HG02981 (cell line): Measurements from ENCODE around the gene TTLL8.

Source experiments
- ATAC-seq: cut with Tn5 transposase; IDR thresholded peaks from one replicate; pipeline ENCODE4 v1.9.1; 2021; ENCODE audit warnings: mild to moderate bottlenecking, moderate library complexity; ENCODE audit not compliant: unreplicated experiment

The TTLL8 gene

DNA sequence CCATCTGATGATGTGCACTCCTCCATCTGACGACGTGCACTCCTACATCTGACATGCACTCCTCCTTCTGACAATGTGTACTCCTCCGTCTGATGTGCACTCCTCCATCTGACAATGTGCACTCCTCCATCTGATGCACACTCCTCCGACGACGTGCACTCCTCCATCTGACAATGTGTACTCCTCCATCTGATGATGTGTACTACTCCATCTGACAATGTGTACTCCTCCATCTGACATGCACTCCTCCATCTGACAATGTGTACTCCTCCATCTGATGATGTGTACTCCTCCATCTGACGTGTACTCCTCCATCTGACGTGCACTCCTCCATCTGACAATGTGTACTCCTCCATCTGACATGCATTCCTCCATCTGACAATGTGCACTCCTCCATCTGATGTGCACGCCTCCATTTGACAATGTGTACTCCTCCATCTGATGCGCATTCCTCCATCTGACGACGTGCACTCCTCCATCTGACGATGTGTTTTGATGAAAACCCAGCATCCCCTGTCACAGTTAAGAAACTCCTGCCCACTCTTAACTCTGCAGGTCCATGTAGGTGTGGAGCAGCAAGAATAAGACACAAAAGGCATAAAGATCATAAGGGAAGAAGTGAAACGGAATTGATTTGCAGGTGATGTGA is 35.8 kb downstream of the TTLL8 start:
- no peak for ATAC-seq

DNA sequence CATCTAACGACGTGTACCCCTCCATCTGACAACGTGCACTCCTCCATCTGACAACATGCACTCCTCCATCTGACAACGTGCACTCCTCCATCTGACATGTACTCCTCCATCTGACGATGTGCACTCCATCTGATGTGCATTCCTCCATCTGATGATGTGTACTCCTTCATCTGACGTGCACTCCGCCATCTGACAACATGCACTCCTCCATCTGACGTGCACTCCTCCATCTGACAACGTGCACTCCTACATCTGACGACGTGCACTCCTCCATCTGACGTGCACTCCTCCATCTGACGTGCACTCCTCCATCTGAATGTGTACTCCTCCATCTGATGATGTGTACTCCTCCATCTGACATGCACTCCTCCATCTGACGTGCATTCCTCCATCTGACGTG is 37.5 kb downstream of the TTLL8 start:
- ATAC-seq: no peak

DNA sequence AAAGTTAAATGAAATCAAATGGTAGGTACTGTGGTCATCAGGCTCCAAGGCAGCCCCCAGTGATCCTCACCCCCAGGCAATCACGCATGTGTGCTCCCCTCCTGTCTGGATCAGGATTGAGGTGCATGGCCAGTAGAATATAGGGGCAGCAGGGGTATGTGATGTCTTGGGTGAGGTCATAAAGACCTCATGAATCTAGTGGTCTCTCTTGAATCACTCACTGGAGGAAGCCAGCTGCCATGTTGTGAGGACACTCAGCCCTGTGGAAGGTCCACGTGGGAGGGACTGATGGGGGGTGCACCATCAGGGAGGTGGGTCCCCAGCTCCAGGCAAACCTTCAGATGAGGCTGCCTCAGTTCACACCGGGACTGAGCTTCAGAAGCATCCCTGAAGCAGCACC is 38.8 kb downstream of the TTLL8 start:
- ATAC-seq: no peak

DNA sequence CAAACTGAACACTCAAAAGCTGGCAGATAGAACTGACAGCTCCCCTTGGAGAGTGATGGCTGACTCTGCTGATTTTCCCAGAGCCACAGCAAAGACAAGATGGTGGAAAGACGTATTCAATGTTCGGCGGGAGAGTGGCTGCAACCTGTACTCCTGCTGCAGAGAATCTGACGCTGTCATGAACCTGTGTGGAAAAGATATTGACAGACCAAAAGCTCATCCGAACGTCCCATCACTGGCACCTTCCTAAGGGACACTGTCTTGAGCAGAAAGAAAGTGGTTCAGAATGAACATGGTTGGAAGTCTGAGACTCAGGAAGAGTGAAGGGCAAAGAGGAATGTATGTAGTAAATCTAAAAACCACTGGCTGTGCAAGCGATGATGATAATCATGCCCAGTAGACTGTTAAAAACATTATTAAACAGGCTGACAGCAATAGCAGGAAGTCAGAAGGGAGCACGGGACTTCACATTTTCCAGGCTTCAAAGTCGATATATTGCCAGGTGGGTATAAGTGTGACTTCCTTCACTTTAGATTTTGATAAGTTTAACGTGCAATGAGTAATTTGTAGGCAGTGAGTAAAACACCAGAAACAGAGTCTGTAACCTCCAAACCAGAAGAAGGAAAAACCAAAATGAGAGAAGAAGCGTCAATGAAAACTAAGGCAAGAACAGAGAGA is 39.4 kb downstream of the TTLL8 start:
- no peak for ATAC-seq

DNA sequence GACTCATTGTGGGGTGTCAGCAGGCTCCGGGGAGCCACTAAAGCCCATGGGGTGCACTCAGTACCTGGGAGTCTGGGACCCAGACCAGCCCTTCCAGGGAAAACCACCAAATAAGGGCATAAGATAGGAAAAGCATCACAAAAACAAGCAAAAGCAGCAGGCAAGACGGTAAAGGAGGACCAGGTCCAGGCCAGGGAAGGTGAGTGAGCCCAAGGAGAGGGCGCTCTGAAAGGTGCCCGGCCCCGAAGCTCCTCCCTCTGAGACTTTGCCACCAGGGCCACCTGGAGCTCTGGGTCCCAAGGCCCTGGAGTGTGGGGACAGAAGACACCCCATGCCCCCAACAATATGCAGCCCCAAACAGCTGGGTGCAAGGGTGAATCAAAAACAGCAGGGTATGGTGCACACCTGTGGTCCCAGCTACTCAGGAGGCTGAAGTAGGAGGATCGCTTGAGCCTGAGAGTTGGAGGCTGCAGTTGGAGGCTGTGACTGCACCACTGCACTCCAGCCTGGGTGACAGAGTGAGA is 40.3 kb downstream of the TTLL8 start:
- no peak for ATAC-seq

DNA sequence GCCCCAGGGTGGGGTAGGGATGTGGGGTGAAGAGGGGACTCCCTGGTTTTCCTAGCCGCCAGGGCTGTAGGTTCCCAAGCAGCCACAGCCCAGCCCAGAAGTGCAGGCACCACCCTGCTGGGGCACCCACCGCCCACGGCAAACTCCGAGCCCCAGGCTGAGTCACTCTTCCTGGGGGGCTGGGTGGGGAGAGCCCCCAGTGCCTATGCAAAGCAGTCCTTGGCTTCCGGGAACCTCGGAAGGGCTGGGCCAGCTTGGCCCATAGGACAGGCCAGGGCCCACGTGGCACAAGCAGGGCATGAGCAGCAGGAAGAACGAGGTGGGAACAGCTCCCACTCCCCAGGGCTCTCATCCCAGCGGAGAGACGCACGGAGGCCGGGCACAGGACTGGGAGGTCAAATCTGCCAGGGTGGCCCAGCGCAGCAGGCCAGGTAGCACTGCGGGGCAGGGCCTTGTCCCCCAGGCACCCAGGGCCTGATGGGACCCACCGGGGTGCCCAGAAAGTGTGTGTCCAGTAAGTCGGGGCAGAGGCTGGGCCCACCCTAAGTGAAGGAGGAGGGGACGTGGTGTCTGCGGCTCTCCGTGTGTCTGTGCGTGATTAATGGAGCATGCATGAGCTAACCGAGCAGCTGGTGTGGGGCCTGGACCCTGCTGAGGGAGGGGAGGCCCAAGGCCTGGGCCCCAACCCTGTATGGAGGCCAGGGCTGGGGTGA is 41.0 kb downstream of the TTLL8 start:
- no peak for ATAC-seq

DNA sequence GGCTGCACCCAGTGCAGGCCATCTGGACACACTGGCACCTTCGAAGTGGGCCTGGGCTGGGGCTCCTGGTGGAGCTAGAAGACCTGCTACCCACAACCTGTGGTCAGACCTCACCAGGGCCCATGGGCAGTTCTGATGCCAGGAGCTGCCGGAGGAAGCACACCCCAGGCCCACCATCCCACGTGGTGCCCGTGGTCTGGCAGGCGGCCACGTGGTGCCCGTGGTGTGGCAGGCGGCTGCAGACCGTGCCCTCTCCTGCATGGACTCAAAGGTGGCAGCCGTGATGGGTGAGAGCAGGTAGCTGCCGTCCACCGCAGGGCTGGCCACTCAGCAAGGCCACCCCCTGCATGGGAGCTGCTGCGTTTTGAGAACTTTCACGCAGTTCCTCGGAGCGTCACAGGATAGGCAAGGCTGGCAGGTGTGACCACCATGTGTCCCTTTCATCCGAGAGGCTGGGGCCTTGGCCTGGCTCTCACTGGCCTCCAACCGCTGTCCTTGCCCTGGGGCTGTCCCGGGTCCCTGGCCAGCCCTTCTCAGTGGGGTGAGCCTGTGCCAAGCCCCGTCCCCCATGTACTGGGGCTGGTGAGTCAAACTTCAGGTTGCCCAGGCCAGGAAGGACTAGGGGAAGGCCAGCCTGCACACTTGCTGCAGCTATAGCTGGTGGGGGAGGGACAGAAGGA is 41.6 kb downstream of the TTLL8 start:
- no peak for ATAC-seq

DNA sequence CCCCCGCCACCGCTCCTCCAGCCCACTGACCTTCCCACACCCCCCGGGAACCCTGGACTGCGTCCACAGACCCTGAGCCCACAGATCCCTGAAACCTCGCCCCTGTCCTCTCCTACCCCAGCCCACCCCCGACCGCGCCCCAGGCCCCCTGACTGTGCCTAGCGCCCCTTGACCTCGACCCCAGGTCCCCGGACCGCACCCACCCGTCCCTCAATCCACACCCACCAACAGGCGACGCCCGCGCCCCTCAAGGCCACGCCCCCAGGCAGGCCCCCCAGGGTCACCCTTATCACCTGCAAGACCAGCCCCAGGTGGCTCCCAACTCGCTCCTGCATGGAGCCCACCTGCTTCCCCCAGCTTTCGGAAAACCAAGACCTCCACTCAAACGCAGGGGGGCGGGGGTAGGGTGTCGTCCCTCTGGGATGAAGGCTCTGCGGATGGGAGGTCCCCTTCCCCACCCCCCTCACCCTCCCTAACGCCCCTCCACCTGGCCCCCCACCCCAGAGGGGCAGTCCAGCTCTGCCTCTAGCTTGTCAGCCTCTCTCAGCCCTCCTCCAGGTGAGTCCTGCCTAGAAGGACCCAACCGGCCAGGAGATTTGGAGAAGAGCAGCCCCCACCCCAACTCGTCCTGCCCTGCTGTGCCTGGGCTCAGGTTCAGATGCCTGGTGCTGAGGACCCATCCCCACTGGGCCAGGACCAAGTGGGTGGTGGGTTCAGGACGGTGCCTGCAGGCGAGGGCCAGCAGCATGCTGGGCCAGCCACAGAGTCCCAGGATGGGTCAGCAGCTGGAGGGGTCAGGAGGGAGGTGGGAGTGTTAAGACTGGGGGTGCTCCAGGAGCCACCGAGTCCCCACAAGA is 42.4 kb downstream of the TTLL8 start:
- ATAC-seq: no peak

DNA sequence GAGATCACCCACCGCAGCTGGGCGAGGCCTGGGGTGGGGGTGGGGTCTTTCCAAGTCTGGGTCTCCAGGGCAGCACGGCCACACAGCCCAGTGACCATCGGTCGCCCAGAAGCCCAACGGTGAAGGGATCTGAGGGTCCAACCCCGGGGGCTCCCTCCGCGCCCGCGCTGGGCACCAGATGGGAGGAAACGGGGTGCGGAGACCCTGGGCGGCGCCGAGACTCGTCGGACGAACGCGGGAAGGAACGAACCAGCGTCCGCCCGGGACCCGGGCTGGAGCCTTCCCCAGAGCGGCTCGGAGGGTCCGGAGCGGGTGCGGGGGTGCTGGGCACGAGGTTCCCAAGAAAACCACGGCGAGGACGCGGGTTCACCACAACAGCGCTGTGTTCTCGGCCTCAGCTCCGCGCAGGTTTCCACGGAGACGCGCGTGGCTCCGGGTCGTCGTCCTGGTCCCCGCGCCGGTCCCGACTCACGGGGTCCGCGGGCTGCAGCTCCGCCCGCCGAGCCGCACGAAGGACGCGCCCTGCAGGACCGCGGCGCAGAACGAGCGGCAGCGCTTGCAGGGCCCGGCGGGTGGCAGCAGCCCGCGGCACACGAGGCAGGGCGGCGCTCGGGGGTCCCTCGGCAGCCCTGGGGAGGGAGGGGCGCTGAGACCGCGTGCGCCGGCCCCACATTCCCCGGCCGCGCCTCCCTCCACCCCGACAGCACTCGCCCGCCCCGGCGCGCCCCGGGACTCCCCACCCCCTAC is 43.3 kb downstream of the TTLL8 start:
- ATAC-seq: no peak

DNA sequence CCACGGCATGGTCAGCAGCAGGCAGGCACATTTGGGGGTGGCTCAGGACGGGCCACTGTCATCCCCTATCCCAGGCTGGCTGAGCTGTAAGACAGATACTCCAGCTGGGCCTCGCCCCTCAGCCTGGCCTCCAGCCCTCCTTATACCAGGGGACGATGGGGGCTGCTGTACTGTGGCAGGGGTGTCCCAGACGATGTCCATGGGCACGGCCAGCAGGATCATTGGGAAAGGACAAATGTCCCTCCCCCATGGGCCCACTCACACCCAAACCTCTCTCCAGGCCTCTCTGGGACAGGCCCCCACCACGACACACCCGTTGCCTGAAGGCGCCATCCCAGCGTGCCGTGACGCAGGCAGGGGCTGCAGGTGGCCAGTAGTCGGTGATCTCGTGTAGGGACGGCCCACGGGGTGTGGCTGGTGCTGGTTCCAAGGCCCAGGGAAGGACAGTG is 44.0 kb downstream of the TTLL8 start:
- no peak for ATAC-seq

DNA sequence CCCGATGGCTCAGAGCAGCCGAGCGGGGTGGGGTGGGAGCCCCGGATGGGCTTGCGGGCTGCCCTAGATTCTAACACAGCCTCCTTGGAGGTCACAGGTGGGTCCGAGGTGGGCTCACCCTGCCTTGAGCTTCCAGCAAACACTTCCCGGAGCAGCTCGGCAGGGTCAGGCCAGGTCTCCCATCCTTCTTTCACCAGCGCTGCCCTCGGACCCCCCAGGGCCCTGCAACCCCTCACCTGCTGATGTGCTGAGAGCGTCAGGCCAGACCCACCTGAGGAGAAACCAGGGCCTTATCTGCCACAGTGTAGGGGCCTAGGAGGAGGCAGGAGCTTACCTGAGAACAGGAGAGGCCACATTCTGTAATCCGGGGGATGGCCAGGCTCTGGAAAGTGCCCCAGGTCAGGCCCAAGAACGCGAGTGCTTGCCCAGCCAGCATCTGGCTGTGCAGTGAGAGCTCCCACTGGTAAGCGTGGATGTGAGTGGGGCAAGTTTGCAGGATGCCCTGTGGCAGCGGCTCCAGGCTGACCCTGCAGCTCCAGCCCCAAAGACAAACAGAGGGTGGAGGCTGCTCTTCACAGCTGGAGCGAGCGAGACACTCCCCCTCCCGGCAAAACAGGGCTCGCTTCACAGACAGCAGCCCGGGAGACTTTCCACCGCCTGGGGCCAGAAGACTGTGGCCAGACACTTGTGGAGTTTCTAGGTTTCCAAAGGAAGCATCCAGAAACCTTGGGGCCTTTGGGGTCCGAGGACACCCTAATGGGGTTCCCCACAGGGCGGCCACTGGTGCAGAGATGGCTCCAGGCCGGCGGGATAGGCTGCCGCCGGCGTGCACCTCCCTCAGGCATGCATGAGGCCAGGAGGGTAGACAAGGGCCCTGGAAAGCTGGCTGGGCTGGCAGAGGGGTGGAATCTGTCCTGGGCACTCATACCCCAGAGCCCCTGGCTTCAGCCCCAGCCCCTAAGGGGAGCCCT is 45.6 kb downstream of the TTLL8 start, which contains the start of gene IL17REL:
TSS of gene IL17REL (minus strand) at position 555 of the 971 bp plus-strand sequence. CDS start at position 436, 119 bp downstream.
- no peak for ATAC-seq

DNA sequence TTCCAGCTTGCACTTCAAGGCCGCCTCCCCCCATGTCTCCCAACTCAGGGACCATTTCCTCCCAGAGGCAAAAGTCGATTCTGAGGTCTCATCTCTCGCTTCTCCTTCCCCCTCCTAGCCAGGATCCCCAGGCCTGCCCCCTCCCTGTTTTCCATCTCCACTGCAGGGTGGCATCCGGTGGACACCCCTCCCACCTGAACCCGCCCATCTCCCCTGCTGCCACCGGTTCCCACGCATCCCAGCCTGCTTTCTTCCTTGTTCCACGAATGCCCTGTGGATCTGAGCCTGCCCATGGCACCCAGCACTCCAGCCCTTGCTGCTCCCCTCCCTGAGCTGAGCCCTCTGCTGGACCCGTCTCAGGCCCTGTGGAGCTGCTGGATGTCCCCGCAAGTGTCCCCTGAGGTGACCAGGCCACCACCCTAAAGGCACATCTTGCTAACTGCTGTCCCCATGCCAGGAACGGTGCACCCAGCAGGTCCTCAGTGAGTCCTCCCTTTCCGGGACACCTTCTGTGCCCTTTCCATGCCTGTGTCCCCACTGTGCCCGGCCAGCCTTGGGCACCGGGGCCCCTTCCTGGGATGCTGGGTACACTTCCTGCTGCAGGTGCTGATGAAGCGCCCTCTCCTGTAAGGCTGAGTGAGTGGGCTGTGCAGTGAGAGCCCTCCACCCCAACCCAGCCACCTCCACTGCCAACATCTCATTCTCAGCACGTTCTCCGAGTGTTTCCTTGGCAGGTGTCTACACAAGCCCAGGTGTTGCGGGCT is 46.5 kb downstream of the TTLL8 start:
- ATAC-seq: no peak

DNA sequence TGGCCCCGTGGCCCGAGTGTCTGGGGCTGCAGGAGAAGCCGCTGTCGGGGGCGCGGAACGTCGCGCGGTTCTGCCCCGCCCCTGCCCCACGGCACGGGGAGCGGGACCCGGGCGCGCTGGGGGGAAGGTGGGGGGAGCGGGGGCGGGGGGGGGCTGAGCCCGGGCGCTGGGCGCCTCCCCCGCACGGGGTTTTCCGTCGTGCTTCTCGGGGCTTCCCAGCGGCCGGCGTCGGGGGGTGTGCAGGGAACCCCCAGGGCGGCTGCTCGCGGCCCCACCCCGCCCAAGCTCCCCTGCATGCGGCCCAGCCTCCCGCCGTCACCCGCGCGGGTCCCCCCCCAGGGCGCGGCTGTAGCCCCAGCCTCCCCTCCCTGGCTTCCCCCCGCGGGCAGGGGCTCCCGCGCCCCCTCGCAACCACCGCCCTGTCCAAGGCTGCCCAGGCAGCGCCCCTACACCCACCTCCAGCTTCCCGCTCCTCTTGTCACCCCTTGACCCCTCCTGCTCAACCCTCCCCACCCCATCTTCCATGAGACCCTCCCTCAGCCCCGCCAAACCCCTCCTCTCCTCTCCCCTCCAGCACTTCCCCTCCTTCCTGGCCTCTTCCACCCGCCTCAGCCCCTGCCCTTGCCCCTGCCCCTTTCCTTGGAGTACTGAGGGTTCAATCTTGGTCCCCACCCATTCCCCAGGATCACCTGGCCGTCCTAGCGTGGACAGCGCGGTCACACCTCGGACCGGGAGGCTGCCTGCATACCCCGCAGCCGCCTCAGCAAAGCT is 47.2 kb downstream of the TTLL8 start:
- no peak for ATAC-seq

DNA sequence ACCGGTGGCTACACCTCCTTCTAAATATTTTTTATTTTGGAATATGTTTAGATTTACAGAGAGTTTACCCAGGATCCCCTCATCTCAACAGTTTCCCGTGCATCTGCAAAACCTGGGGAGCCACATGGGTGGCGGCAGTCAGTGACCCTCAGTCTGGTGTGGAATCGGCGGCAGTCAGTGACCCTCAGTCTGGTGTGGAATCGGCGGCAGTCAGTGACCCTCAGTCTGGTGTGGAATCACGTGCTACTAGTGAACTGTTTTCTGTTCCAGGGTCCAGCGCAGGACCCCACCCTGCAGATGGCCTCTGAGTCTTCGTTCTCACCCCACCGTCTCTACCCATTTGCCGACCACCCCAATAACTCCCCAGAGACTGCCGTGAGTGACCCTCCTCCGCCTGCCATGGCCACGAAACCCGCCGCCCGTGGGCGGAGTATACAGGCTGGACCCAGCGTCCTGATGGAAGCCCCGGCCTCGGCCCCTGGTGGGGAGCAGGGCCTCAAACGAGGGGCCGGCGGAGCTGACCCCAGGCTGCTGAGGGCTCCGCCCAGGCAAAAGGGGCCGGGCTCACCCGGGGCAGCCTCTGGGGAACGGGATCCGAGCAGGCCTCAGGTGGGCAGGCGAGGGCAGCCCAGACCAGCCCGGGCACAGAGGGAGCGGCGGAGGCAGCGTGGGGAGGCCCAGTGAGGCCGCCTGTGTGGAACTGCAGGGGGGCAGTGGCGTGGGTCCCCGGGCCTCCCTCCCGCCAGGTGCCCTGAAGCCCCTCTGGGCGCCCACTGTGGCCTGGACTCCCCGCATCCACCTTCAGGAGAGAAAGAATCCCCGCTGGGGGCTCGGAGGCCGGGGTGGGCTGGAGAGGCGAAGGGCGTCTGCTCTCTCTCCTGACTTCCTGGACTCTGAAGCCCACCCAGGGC is 48.1 kb downstream of the TTLL8 start:
- no peak for ATAC-seq

DNA sequence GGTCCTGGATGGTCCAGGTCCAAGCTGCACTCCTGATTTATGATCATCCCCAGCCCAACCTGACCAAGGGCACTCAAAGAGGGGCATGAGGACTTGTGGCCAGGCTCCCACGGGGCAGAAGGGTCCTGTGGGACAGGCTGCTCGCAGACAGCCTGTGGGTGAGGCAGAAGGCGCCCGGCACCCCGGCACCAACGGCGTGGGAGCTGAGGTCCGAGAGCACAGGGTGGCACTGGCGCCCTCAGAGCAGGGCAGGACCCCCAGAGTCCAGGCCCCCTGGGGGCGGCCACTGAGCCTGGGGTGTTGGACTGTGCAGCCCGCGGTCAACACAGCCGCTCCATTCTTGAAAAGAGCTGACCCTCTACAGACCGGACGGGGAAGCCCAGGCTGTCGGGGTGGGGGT is 48.8 kb downstream of the TTLL8 start:
- ATAC-seq: no peak
